Kidney (tissue), 14 donors: ENCODE data around the gene FBXL7. TPM values are rescaled to one million over a fixed set of nuclear protein-coding genes. Genes with fewer than 3 reads are reported as not detected.

ENCODE experiments used
- DNase-seq, 5 donors: peaks; one replicate each; pipeline ENCODE4 v3.0.0-alpha.2; 2013 to 2020
- FAIRE-seq: peaks from 2 replicates; lab custom pipeline; 2012; peaks lifted over from hg19 to GRCh38; lab: Jason Lieb, UNC
- H3K27ac ChIP-seq, 2 donors: one replicate each; pipeline ENCODE4 v1.7.0; 2013; ENCODE audit warnings: low read depth in 2 of 2, low read length in 2 of 2, inconsistent platforms in 1 of 2
- H3K27me3 ChIP-seq: one replicate; pipeline ENCODE4 v1.7.1; 2013; ENCODE audit warnings: low read length, inconsistent platforms; ENCODE audit not compliant: control insufficient read depth, insufficient read depth
- H3K36me3 ChIP-seq, 3 donors: one replicate each; pipeline versions ENCODE4 v1.7.0 to v1.7.1; 2013; ENCODE audit warnings: low read length in 3 of 3, control low read depth in 1 of 3, inconsistent platforms in 1 of 3; ENCODE audit not compliant: insufficient read depth in 3 of 3, control insufficient read depth in 2 of 3
- H3K4me1 ChIP-seq, 3 donors: one replicate each; pipeline versions ENCODE4 v1.7.0 to v1.7.1; 2013; ENCODE audit warnings: low read length in 3 of 3, inconsistent platforms in 1 of 3, low read depth in 1 of 3; ENCODE audit not compliant: control insufficient read depth in 2 of 3, insufficient read depth in 2 of 3
- H3K4me3 ChIP-seq, 3 donors: one replicate each; pipeline versions ENCODE4 v1.7.0 to v1.8.1; 2013; ENCODE audit warnings: low read length in 3 of 3, control low read depth in 1 of 3, inconsistent platforms in 1 of 3
- H3K9ac ChIP-seq, 3 donors: one replicate each; pipeline versions ENCODE4 v1.7.0 to v1.7.1; 2013; ENCODE audit warnings: low read length in 3 of 3, control low read depth in 1 of 3, inconsistent platforms in 1 of 3
- H3K9me3 ChIP-seq, 3 donors: one replicate each; pipeline versions ENCODE4 v1.7.0 to v1.7.1; 2013; ENCODE audit warnings: low read length in 3 of 3, control low read depth in 1 of 3, inconsistent platforms in 1 of 3; ENCODE audit not compliant: control insufficient read depth in 2 of 3, insufficient read depth in 1 of 3
- intact Hi-C: fragments of 100-400 bp; cut with DNase I; formaldehyde crosslinking; loops from one replicate; pipeline ENCODE4 v1.11.1; 2022
- polyA plus RNA-seq: library from polyadenylated mRNA; stranded (reverse); fragments of 350-450 nt; fragmentation: Illumina TruSeq; extraction: RNeasy Lipid Tissue Mini Kit (QIAGEN cat#74804); gene quantifications from one replicate; pipeline ENCODE4 v1.2.3, GENCODE V29; 2014; ENCODE audit warnings: low read depth, low replicate concordance; ENCODE audit not compliant: insufficient read depth
- total RNA-seq: library from RNA; stranded (reverse); fragmentation: NEBNext Ultra II Directional; extraction: Animal tissue kit (Norgen Biotek cat#: 25700); gene quantifications from one replicate; pipeline ENCODE4 v1.2.1, GENCODE V29; 2021
- TF ChIP-seq, protein P1 (sequence below): IDR thresholded peaks from 3 replicates; pipeline ENCODE4 v1.5.1; 2012; ENCODE audit warnings: mild to moderate bottlenecking, moderate library complexity, borderline replicate concordance; ENCODE audit not compliant: insufficient read depth; ENCODE audit errors: extremely low read depth
- donor health status: control.
- donor health status: control.
- donor health status: control.
- donor health status: control.
- donor health status: control.
- donor health status: DM: yes; HTN: yes; CAD: no.
- donor health status: Normal renal cell carcinoma (clear cell type).

Gene FBXL7
- total and polyA plus RNA-seq, 2 donors from 2014 or later: 3.9 to 6.1 TPM

DNA sequence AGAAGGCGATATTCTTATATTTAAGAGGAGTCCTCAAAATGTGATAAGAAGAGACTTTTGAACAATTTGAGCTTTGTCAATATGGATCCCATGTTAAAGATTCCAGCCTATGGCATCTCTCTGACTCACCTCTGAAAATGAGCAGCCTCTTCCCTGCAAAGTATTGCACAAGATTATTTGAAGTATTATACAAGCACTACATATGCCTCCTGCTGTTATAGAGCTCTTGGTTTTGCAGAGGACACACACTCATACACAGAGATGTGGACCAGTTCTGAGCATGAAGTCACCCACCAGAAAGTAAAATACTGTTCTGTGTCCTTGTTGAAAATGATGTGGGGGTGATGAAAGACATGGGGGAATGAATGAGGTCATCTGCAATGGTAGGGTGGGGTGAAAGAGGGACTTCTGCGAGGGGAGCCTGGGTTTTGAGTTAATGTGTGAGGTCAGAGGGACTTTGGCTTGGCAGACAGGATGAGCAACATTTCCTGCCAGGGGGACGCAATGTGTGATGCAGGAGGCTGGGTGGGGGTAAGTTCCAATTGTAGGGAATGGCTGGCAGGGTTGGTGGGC is 25.8 kb downstream of the FBXL7 start:
- intact Hi-C loops: no loop called here
- no peak for DNase-seq
- TF ChIP-seq, protein P1, sequence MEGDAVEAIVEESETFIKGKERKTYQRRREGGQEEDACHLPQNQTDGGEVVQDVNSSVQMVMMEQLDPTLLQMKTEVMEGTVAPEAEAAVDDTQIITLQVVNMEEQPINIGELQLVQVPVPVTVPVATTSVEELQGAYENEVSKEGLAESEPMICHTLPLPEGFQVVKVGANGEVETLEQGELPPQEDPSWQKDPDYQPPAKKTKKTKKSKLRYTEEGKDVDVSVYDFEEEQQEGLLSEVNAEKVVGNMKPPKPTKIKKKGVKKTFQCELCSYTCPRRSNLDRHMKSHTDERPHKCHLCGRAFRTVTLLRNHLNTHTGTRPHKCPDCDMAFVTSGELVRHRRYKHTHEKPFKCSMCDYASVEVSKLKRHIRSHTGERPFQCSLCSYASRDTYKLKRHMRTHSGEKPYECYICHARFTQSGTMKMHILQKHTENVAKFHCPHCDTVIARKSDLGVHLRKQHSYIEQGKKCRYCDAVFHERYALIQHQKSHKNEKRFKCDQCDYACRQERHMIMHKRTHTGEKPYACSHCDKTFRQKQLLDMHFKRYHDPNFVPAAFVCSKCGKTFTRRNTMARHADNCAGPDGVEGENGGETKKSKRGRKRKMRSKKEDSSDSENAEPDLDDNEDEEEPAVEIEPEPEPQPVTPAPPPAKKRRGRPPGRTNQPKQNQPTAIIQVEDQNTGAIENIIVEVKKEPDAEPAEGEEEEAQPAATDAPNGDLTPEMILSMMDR: no peak
- Histone ChIP-seq H3K9me3 (no peaks in the 10 kb centered on the region), H3K27ac (no peak overlapping the region), H3K36me3 (no peaks in the 10 kb centered on the region), H3K4me1 (no peaks in the 10 kb centered on the region), H3K4me3 (no peak overlapping the region), H3K9ac (no peak overlapping the region), H3K27me3 (no peaks in the 10 kb centered on the region)
- no peak for FAIRE-seq

GRCh38 chr5:15526413-15526812 is 26.4 kb downstream of the FBXL7 start:
- intact Hi-C loops: no loop called here
- DNase-seq (no peak), FAIRE-seq (no peak)
- Histone ChIP-seq H3K4me3 (no peak overlapping the region), H3K9ac (no peak overlapping the region), H3K4me1 (no peaks in the 10 kb centered on the region), H3K27ac (no peak overlapping the region), H3K27me3 (no peaks in the 10 kb centered on the region), H3K9me3 (no peaks in the 10 kb centered on the region), H3K36me3 (no peaks in the 10 kb centered on the region)
- TF ChIP-seq, protein P1: no peak

GRCh38 chr5:15528476-15528875 is 28.5 kb downstream of the FBXL7 start:
- Histone ChIP-seq H3K36me3 (no peaks in the 10 kb centered on the region), H3K9me3 (no peaks in the 10 kb centered on the region), H3K4me3 (no peak overlapping the region), H3K27me3 (no peaks in the 10 kb centered on the region), H3K27ac (no peak overlapping the region), H3K4me1 (no peaks in the 10 kb centered on the region), H3K9ac (no peak overlapping the region)
- TF ChIP-seq, protein P1: no peak
- no peak for DNase-seq
- no peak for FAIRE-seq
- intact Hi-C loops: no loop called here

GRCh38 chr5:15529013-15529412 is 29.0 kb downstream of the FBXL7 start:
- TF ChIP-seq, protein P1: no peak
- FAIRE-seq (no peak), DNase-seq (no peak)
- Histone ChIP-seq H3K9me3 (no peaks in the 10 kb centered on the region), H3K4me3 (no peak overlapping the region), H3K27me3 (no peaks in the 10 kb centered on the region), H3K27ac (no peak overlapping the region), H3K4me1 (no peaks in the 10 kb centered on the region), H3K9ac (no peak overlapping the region), H3K36me3 (no peaks in the 10 kb centered on the region)
- intact Hi-C loops: no loop called here
